Peyer's patch (tissue), 4 donors: ENCODE data around the gene FA2H.

Source experiments
- POLR2A ChIP-seq, 2 donors: fragments of 450-650 bp; IDR thresholded peaks; one replicate each; pipeline ENCODE4 v1.5.1; 2017; ENCODE audit warnings: antibody characterized with exemption in 2 of 2, mild to moderate bottlenecking in 2 of 2, moderate library complexity in 2 of 2
- TF ChIP-seq, protein P1 (sequence below), 6 experiments: fragments of 450-650 bp in 4 of 6; fragments of 200-600 bp in 2 of 6; sonication (generic) in 1 of 6; IDR thresholded peaks; one replicate each; pipeline ENCODE4 v1.5.1; 2017 to 2019; ENCODE audit warnings: antibody characterized with exemption in 6 of 6, mild to moderate bottlenecking in 3 of 6, moderate library complexity in 1 of 6

DNA sequence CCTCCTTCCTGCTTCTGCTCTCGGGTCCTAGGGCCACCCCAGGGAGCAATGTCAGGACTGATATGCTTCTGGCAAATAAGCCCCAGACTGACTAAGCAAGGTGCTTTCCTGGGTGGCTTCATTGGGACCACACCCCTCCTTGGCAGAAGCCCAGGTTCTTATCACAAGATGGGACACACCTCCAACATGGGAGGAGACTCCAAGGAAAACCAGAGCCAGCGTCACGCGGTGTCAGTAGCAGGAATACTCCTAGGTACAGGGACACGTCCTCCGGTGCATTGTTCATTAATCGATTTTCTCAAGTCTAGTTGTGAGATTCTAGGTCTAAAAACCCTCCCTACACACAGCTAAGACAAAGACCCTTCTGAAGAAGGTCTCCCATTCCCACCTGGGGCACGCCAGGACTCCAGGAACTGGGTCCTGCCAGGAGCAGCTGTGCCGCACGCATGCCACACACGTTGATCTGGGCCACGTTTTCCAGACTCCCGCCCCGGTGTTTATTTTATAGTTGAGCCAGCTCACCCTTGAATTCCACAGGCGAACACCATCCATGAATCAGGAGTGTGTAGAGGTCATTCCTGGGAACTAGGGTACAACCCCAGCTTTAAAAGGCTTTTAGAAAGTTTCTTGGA is 30.8 kb downstream of the FA2H start:
- TF ChIP-seq, protein P1, sequence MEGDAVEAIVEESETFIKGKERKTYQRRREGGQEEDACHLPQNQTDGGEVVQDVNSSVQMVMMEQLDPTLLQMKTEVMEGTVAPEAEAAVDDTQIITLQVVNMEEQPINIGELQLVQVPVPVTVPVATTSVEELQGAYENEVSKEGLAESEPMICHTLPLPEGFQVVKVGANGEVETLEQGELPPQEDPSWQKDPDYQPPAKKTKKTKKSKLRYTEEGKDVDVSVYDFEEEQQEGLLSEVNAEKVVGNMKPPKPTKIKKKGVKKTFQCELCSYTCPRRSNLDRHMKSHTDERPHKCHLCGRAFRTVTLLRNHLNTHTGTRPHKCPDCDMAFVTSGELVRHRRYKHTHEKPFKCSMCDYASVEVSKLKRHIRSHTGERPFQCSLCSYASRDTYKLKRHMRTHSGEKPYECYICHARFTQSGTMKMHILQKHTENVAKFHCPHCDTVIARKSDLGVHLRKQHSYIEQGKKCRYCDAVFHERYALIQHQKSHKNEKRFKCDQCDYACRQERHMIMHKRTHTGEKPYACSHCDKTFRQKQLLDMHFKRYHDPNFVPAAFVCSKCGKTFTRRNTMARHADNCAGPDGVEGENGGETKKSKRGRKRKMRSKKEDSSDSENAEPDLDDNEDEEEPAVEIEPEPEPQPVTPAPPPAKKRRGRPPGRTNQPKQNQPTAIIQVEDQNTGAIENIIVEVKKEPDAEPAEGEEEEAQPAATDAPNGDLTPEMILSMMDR (IDR thresholded peaks at IDR 0.05), result no peak
- peak; percentile 71 to 91 for TF ChIP-seq POLR2A (IDR thresholded peaks at IDR 0.05)
